SK-N-SH treated with all-trans-retinoic acid at 6 μM for 48 hours (cell line): ENCODE data around the gene AMIGO3.
A peak's percentile ranks its signal among the peaks of the same experiment; 100 is the strongest.

Experiments
- ATAC-seq: fragments of 200-7000 bp; cut with Tn5 transposase; 3 replicates; pipeline ENCODE4 v1.9.1; 2020; ENCODE audit warnings: mild to moderate bottlenecking, moderate library complexity
- BACH2 ChIP-seq: fragments of 250-450 bp; sonication (Bioruptor Pico); IDR thresholded peaks from 2 replicates; pipeline ENCODE4 v1.9.0; 2021; ENCODE audit warnings: mild to moderate bottlenecking, borderline replicate concordance
- CREB5 ChIP-seq: fragments of 250-450 bp; sonication (Bioruptor Pico); IDR thresholded peaks from 2 replicates; pipeline ENCODE4 v1.5.1; 2020; ENCODE audit warnings: low read depth, mild to moderate bottlenecking, moderate library complexity
- CSDC2 ChIP-seq: fragments of 250-450 bp; sonication (Bioruptor Pico); IDR thresholded peaks from 2 replicates; pipeline ENCODE4 v1.5.0; 2020; ENCODE audit warnings: mild to moderate bottlenecking, moderate library complexity
- ESRRG ChIP-seq: fragments of 250-450 bp; sonication (Bioruptor Pico); IDR thresholded peaks from 2 replicates; pipeline ENCODE4 v1.6.1; 2021; ENCODE audit warnings: mild to moderate bottlenecking
- GLIS3 ChIP-seq: fragments of 250-450 bp; sonication (Bioruptor Pico); IDR thresholded peaks from 2 replicates; pipeline ENCODE4 v1.5.0; 2020; ENCODE audit warnings: mild to moderate bottlenecking, moderate library complexity
- ISL1 ChIP-seq: fragments of 250-450 bp; sonication (Bioruptor Pico); IDR thresholded peaks from 2 replicates; pipeline ENCODE4 v2.1.2; 2022; ENCODE audit warnings: mild to moderate bottlenecking, moderate library complexity
- OSR1 ChIP-seq: fragments of 250-450 bp; sonication (Bioruptor Pico); IDR thresholded peaks from 2 replicates; pipeline ENCODE4 v1.8.0; 2022; ENCODE audit warnings: moderate library complexity, mild to moderate bottlenecking, inconsistent platforms
- PPARA ChIP-seq: fragments of 250-450 bp; sonication (Bioruptor Pico); IDR thresholded peaks from 2 replicates; pipeline ENCODE4 v1.5.0; 2020; ENCODE audit warnings: mild to moderate bottlenecking, borderline replicate concordance
- RARB ChIP-seq: fragments of 250-450 bp; sonication (Bioruptor Pico); IDR thresholded peaks from 2 replicates; pipeline ENCODE4 v1.8.0; 2021; ENCODE audit warnings: mild to moderate bottlenecking, moderate library complexity
- SNAI2 ChIP-seq: fragments of 250-450 bp; sonication (Bioruptor Pico); IDR thresholded peaks from 2 replicates; pipeline ENCODE4 v1.5.0; 2020; ENCODE audit warnings: mild to moderate bottlenecking, moderate library complexity
- TCF4 ChIP-seq: fragments of 250-450 bp; sonication (Bioruptor Pico); IDR thresholded peaks from 2 replicates; pipeline ENCODE4 v1.8.0; 2021; ENCODE audit warnings: mild to moderate bottlenecking, moderate library complexity, borderline replicate concordance
- TOX ChIP-seq: fragments of 250-450 bp; sonication (Bioruptor Pico); IDR thresholded peaks from 2 replicates; pipeline ENCODE4 v1.8.0; 2021; ENCODE audit warnings: mild to moderate bottlenecking, moderate library complexity, borderline replicate concordance
- TSHZ2 ChIP-seq: fragments of 250-450 bp; sonication (Bioruptor Pico); IDR thresholded peaks from 2 replicates; pipeline ENCODE4 v1.5.0; 2020; ENCODE audit warnings: mild to moderate bottlenecking, moderate library complexity
- ZC3H10 ChIP-seq: fragments of 250-450 bp; sonication (Bioruptor Pico); IDR thresholded peaks from 2 replicates; pipeline ENCODE4 v1.5.1; 2021; ENCODE audit warnings: mild to moderate bottlenecking, moderate library complexity
- ZFP3 ChIP-seq: fragments of 250-450 bp; sonication (Bioruptor Pico); IDR thresholded peaks from 2 replicates; pipeline ENCODE4 v1.5.0; 2020; ENCODE audit warnings: mild to moderate bottlenecking, moderate library complexity
- ZFP30 ChIP-seq: fragments of 450-650 bp; formaldehyde crosslinking; IDR thresholded peaks from 2 replicates; pipeline ENCODE4 v1.5.0; 2022; ENCODE audit warnings: mild to moderate bottlenecking, moderate library complexity
- ZNF565 ChIP-seq: fragments of 450-650 bp; formaldehyde crosslinking; conservative IDR thresholded peaks from 2 replicates; pipeline ENCODE4 v1.5.0; 2020; ENCODE audit warnings: low read depth, mild to moderate bottlenecking, moderate library complexity
- ZNF70 ChIP-seq: fragments of 450-650 bp; formaldehyde crosslinking; IDR thresholded peaks from 2 replicates; pipeline ENCODE4 v1.5.0; 2020; ENCODE audit warnings: mild to moderate bottlenecking, moderate library complexity
- ZNF8 ChIP-seq: fragments of 450-650 bp; formaldehyde crosslinking; IDR thresholded peaks from 2 replicates; pipeline ENCODE4 v1.5.0; 2020; ENCODE audit warnings: mild to moderate bottlenecking, moderate library complexity
- TF ChIP-seq, protein P1 (sequence below): fragments of 250-450 bp; sonication (Bioruptor Pico); IDR thresholded peaks from 2 replicates; pipeline ENCODE4 v1.8.0; 2020; ENCODE audit warnings: mild to moderate bottlenecking, moderate library complexity, borderline replicate concordance
- TF ChIP-seq, protein P2 (sequence below): fragments of 250-450 bp; sonication (Bioruptor Pico); IDR thresholded peaks from 2 replicates; pipeline ENCODE4 v1.8.0; 2021; ENCODE audit warnings: low read depth, mild to moderate bottlenecking, moderate library complexity, borderline replicate concordance
- TF ChIP-seq, protein P3 (sequence below): fragments of 250-450 bp; sonication (Bioruptor Pico); IDR thresholded peaks from 2 replicates; pipeline ENCODE4 v1.5.1; 2021; ENCODE audit warnings: mild to moderate bottlenecking, moderate library complexity

The AMIGO3 gene

DNA sequence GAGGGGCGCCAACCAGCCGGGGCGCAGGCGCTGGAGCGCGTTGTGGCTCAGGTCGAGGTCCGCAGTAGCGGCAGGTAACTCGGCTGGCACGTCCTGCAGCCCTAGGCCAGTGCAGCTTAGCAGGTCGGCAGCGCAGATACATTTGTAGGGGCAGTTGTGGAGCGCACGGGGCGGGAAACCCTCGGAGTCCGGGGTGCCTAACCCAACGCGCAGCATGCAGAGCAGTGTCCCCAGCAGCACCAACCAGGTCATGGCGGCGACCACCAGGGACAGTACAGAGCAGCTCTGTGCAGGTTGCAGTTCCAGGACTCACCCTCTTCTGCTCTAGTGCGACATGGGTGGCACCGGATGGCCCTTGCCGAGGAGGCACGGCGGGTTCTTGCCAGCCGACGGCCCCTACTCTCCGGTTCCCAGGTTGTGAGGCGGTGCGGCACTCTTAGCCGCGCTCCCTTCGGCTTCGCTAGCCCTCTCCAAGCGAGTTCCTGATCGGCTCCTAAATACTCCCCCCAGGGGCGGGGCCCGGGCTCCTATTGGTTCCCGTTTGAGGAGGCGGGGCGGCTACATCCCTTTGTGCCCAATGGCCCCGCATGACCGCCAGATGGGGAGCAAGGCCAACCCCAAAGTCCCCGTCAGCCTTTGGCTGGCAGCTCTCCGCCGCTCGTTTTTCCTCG is at the start of gene AMIGO3:
AMIGO3 (minus strand) TSS at position 471 of the 671 bp plus-strand sequence; CDS start at position 252, 219 bp downstream.
- TF ChIP-seq ZNF70 (peak; percentile 47; the same call in 1 of the 2 replicates), RARB (CRISPR knock-in tag) (no peak), TCF4 (CRISPR knock-in tag) (no peak; the same call in 1 of the 2 replicates), TOX (0 out of 2 replicates have a peak, but pooled peaks have one; percentile 20), GLIS3 (CRISPR knock-in tag) (0 out of 2 replicates have a peak, but pooled peaks have one; percentile 20)
- TF ChIP-seq, protein P1, sequence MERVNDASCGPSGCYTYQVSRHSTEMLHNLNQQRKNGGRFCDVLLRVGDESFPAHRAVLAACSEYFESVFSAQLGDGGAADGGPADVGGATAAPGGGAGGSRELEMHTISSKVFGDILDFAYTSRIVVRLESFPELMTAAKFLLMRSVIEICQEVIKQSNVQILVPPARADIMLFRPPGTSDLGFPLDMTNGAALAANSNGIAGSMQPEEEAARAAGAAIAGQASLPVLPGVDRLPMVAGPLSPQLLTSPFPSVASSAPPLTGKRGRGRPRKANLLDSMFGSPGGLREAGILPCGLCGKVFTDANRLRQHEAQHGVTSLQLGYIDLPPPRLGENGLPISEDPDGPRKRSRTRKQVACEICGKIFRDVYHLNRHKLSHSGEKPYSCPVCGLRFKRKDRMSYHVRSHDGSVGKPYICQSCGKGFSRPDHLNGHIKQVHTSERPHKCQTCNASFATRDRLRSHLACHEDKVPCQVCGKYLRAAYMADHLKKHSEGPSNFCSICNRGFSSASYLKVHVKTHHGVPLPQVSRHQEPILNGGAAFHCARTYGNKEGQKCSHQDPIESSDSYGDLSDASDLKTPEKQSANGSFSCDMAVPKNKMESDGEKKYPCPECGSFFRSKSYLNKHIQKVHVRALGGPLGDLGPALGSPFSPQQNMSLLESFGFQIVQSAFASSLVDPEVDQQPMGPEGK (CRISPR knock-in tag), result no peak
- TF ChIP-seq, protein P2, sequence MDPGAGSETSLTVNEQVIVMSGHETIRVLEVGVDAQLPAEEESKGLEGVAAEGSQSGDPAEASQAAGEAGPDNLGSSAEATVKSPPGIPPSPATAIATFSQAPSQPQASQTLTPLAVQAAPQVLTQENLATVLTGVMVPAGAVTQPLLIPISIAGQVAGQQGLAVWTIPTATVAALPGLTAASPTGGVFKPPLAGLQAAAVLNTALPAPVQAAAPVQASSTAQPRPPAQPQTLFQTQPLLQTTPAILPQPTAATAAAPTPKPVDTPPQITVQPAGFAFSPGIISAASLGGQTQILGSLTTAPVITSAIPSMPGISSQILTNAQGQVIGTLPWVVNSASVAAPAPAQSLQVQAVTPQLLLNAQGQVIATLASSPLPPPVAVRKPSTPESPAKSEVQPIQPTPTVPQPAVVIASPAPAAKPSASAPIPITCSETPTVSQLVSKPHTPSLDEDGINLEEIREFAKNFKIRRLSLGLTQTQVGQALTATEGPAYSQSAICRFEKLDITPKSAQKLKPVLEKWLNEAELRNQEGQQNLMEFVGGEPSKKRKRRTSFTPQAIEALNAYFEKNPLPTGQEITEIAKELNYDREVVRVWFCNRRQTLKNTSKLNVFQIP (CRISPR knock-in tag), result no peak
- ATAC-seq, result peak; percentile 78

DNA sequence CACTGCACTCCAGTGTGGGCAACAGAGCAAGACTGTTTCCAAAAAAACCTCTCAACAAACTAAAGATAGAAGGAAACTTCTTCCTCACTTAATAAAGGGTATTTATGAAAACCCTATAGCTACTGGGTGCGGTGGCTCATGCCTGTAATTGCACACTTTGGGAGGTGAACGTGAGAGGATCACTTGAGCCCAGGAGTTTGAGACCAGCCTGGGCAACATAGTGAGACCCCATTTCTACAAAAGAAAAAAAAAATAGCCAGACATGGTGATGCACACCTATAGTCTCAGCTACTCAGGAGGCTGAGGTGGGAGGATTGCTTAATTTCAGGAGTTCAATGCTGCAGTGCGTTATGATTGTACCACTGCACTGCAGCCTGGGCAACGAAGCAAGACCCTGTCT is 44.5 kb upstream of the AMIGO3 start:
- TF ChIP-seq CSDC2 (no peak), GLIS3 (CRISPR knock-in tag) (no peak), ZNF70 (no peak), ESRRG (CRISPR knock-in tag) (no peak), SNAI2 (no peak), PPARA (CRISPR knock-in tag) (no peak), ZFP30 (CRISPR knock-in tag) (no peak), RARB (CRISPR knock-in tag) (no peak), TCF4 (CRISPR knock-in tag) (no peak), ZNF8 (no peak), ZNF565 (no peak), ISL1 (CRISPR knock-in tag) (no peak)

DNA sequence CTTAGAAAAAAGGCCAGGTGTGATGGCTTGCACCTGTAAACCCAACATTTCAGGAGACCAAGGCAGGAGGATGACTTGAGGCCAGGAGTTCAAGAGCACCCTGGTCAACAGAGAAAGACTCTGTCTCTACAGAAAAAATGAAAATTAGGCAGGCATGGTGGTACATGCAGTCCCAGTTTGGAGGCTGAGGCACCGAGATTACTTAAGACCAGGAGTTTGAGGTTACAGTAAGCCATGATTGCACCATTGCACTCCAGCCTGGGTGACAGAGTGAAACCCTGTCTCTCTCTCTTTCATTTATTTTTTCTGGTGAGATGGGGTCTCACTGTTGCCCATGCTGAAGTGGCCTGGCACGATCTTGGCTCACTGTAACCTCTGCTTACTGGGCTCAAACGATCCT is 42.2 kb upstream of the AMIGO3 start:
- ATAC-seq, result no peak
- TF ChIP-seq CREB5 (CRISPR knock-in tag), result no peak
- no peak for TF ChIP-seq BACH2 (CRISPR knock-in tag)
- TF ChIP-seq, protein P3, sequence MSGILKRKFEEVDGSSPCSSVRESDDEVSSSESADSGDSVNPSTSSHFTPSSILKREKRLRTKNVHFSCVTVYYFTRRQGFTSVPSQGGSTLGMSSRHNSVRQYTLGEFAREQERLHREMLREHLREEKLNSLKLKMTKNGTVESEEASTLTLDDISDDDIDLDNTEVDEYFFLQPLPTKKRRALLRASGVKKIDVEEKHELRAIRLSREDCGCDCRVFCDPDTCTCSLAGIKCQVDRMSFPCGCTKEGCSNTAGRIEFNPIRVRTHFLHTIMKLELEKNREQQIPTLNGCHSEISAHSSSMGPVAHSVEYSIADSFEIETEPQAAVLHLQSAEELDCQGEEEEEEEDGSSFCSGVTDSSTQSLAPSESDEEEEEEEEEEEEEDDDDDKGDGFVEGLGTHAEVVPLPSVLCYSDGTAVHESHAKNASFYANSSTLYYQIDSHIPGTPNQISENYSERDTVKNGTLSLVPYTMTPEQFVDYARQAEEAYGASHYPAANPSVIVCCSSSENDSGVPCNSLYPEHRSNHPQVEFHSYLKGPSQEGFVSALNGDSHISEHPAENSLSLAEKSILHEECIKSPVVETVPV, result no peak
- TF ChIP-seq, protein P1 (CRISPR knock-in tag), result no peak
- TF ChIP-seq ZFP30 (CRISPR knock-in tag), result no peak
- no peak for TF ChIP-seq SNAI2
- no peak for TF ChIP-seq ZNF8
- no peak for TF ChIP-seq ZC3H10 (CRISPR knock-in tag)
- no peak for TF ChIP-seq TSHZ2 (CRISPR knock-in tag)
- no peak for TF ChIP-seq ISL1 (CRISPR knock-in tag)
- TF ChIP-seq ZFP3 (CRISPR knock-in tag), result no peak
- no peak for TF ChIP-seq ESRRG (CRISPR knock-in tag)
- no peak for TF ChIP-seq TCF4 (CRISPR knock-in tag)
- no peak for TF ChIP-seq GLIS3 (CRISPR knock-in tag)
- TF ChIP-seq RARB (CRISPR knock-in tag), result no peak
- no peak for TF ChIP-seq TOX
- no peak for TF ChIP-seq PPARA (CRISPR knock-in tag)
- no peak for TF ChIP-seq CSDC2
- TF ChIP-seq ZNF565, result no peak
- no peak for TF ChIP-seq OSR1 (CRISPR knock-in tag)

More for the DNA sequence above, 44.5 kb upstream of the AMIGO3 start:
- ATAC-seq, result no peak
